Cardiac muscle cell (in vitro differentiated cells and primary cell): ENCODE measurements around the gene CHST11. TPM values are rescaled to one million over a fixed set of nuclear protein-coding genes. Genes with fewer than 3 reads are reported as not detected.

Experiments
- DNase-seq, 2 donors: peaks; one replicate each; pipeline versions ENCODE4 v3.0.0 to v3.0.0-alpha.2; 2010 to 2017; ENCODE audit warnings: low read depth in 1 of 2, low spot score in 1 of 2
- H3K27ac ChIP-seq: fragments of 200-600 bp; sonication (generic); 2 replicates; pipeline ENCODE4 v1.5.1; 2016
- H3K27me3 ChIP-seq: fragments of 200-600 bp; sonication (generic); 2 replicates; pipeline ENCODE4 v1.6.0; 2016; ENCODE audit warnings: control low read depth
- H3K36me3 ChIP-seq: fragments of 200-600 bp; sonication (generic); 2 replicates; pipeline ENCODE4 v1.5.1; 2016; ENCODE audit warnings: control low read depth
- H3K4me1 ChIP-seq: fragments of 200-600 bp; sonication (generic); 2 replicates; pipeline ENCODE4 v1.8.1; 2017; ENCODE audit warnings: low read depth, mild to moderate bottlenecking, mixed run types
- H3K4me3 ChIP-seq: fragments of 200-600 bp; sonication (generic); 2 replicates; pipeline ENCODE4 v1.5.1; 2016; ENCODE audit warnings: mild to moderate bottlenecking
- H3K9me3 ChIP-seq: fragments of 200-600 bp; sonication (generic); 2 replicates; pipeline ENCODE4 v1.5.1; 2017; ENCODE audit warnings: low read depth, mild to moderate bottlenecking, control low read depth
- CTCF ChIP-seq: IDR thresholded peaks from 2 replicates; pipeline ENCODE4 v1.5.1; 2012; ENCODE audit warnings: low read depth, mild to moderate bottlenecking, low read length
- polyA plus RNA-seq: library from polyadenylated mRNA; unstranded; fragments of >200 nt; fragmentation: Nextera tagmentation; extraction: Ambion mirVana; gene quantifications from 2 replicates; pipeline ENCODE4 v1.2.1, GENCODE V29; 2016
- total RNA-seq: library from RNA; depleted of rRNA; stranded (reverse); fragments of >200 nt; gene quantifications from 2 replicates; pipeline ENCODE4 v1.2.3, GENCODE V29; 2016

CHST11 gene
- total and polyA plus RNA-seq, 2 experiments from 2014 or later = 24.2 to 39.8 TPM

DNA sequence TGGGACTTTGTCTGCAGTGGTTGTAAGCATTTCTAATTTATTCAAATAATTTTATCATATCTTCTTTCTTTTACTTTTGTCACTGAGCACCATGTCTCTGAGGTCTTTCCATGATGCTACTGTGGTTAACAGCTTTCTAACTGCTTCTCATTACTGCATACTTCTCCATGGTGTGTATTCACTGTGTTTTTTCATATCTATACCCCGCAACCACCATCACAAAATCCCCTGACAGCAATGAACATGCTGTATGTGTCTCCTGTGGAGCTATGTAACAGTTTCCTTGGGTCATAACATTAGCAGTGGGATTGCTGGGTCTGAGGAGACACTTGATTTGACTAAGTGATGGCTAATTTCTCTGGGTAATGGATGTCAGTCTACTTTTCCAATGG is 29.2 kb upstream of the CHST11 start:
- Histone ChIP-seq H3K36me3 (no peaks in the 10 kb centered on the region), H3K27ac (no peak overlapping the region), H3K4me1 (no peaks in the 10 kb centered on the region), H3K4me3 (no peak overlapping the region), H3K9me3 (no peaks in the 10 kb centered on the region), H3K27me3 (no peaks in the 10 kb centered on the region)
- no peak for DNase-seq
- no peak for TF ChIP-seq CTCF

GRCh38 chr12:104433061-104433460 is 23.7 kb upstream of the CHST11 start:
- H3K36me3 ChIP-seq = no peaks in the 10 kb centered on the region
- no peak for TF ChIP-seq CTCF
- no peak overlapping the region for H3K4me3 ChIP-seq
- no peaks in the 10 kb centered on the region for H3K27me3 ChIP-seq
- H3K27ac ChIP-seq = no peak overlapping the region
- DNase-seq = no peak
- no peaks in the 10 kb centered on the region for H3K4me1 ChIP-seq
- H3K9me3 ChIP-seq = no peaks in the 10 kb centered on the region

- H3K9me3 ChIP-seq = no peaks in the 10 kb centered on the region
- no peak for TF ChIP-seq CTCF
- H3K27me3 ChIP-seq = no peaks in the 10 kb centered on the region
- no peaks in the 10 kb centered on the region for H3K36me3 ChIP-seq
- DNase-seq = no peak
- no peak overlapping the region for H3K4me3 ChIP-seq
- H3K27ac ChIP-seq = no peak overlapping the region
- no peaks in the 10 kb centered on the region for H3K4me1 ChIP-seq
These were observed 22.6 kb upstream of the CHST11 start for GRCh38 chr12:104434129-104434528.

- Histone ChIP-seq H3K9me3 (no peaks in the 10 kb centered on the region), H3K36me3 (no peaks in the 10 kb centered on the region), H3K4me3 (no peak overlapping the region), H3K27ac (no peak overlapping the region), H3K4me1 (no peaks in the 10 kb centered on the region), H3K27me3 (no peaks in the 10 kb centered on the region)
- no peak for DNase-seq
- no peak for TF ChIP-seq CTCF
These were observed 21.6 kb upstream of the CHST11 start for GRCh38 chr12:104435175-104435574.

DNA sequence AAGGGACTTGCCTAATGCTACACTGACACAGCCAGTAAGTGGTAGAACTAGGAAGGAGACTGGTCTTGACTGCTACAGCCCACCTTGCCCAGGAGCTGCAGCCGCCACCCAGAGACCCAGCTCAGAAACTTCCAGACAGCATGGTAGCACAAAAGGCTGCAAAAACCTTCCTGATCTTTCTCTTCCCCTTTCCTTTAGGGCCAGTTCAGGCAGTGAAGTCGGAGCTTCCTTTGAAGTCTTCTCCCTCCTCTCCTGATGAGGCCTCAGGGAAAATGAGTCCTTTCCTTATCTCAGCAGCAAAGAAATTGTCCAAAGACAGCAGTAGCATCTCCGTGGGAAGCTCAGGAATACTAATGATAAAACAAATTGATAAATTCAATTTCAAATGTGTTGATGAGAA is 21.0 kb upstream of the CHST11 start:
- no peak for TF ChIP-seq CTCF
- no peaks in the 10 kb centered on the region for H3K4me1 ChIP-seq
- no peak overlapping the region for H3K27ac ChIP-seq
- no peak for DNase-seq
- no peaks in the 10 kb centered on the region for H3K36me3 ChIP-seq
- H3K9me3 ChIP-seq = no peaks in the 10 kb centered on the region
- H3K27me3 ChIP-seq = no peaks in the 10 kb centered on the region
- H3K4me3 ChIP-seq = no peak overlapping the region

DNA sequence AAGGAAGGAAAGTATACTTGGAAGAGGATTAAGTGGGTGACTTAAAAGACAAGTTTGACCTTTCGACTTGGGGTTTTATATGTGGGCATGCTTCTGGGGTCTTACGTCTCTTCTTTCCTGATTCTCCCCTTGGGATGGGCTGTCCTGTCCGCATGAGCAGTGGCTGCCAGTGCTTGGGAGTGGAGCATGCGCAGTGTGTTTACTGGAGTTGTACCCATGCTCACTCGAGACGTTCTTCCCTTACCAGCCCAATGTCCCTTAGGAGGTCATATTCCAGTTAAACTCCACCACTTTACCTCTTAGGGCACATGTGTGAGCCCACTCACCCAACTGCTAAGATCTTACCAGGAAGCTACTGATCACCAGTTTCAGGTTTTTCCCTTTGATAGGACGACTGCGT is 20.0 kb upstream of the CHST11 start:
- no peak for DNase-seq
- Histone ChIP-seq H3K4me1 (no peaks in the 10 kb centered on the region), H3K27me3 (no peaks in the 10 kb centered on the region), H3K36me3 (no peaks in the 10 kb centered on the region), H3K9me3 (no peaks in the 10 kb centered on the region), H3K4me3 (no peak overlapping the region), H3K27ac (no peak overlapping the region)
- TF ChIP-seq CTCF = no peak
